A549 (cell line): ENCODE results near the gene CNKSR3.

Source experiments
- CBX2 ChIP-seq: fragments of 200-600 bp; sonication (generic); IDR thresholded peaks from 2 replicates; pipeline ENCODE4 v1.6.1; 2016; ENCODE audit warnings: low read depth, mild to moderate bottlenecking, borderline replicate concordance
- CTCF ChIP-seq: fragments of >200 bp; sonication (Bioruptor Twin); formaldehyde crosslinking; IDR thresholded peaks from 3 replicates; pipeline ENCODE4 v1.5.1; 2016
- EP300 ChIP-seq, 2 experiments: fragments of >200 bp; sonication (Bioruptor Twin); formaldehyde crosslinking; IDR thresholded peaks; 2 replicates in 1 of 2; 3 replicates in 1 of 2; pipeline ENCODE4 v1.6.1; 2016 to 2017
- MAX ChIP-seq: IDR thresholded peaks from 2 replicates; pipeline ENCODE4 v1.6.1; 2012
- POLR2A ChIP-seq: IDR thresholded peaks from 2 replicates; pipeline ENCODE4 v1.6.1; 2012; ENCODE audit warnings: mild to moderate bottlenecking, low read length
- RFX5 ChIP-seq: fragments of 450-650 bp; IDR thresholded peaks from 2 replicates; pipeline ENCODE4 v1.7.1; 2014; ENCODE audit warnings: antibody characterized with exemption, mild to moderate bottlenecking, moderate library complexity
- SMC3 ChIP-seq: fragments of >200 bp; sonication (Bioruptor Twin); formaldehyde crosslinking; IDR thresholded peaks from 3 replicates; pipeline ENCODE4 v1.6.1; 2018; ENCODE audit warnings: inconsistent platforms

GRCh38 chr6:154350293-154350692, 160.2 kb downstream of the CNKSR3 start:
- TF ChIP-seq EP300 (IDR thresholded peaks at IDR 0.05) (no peak), CTCF (no peak), SMC3 (no peak), RFX5 (no peak), CBX2 (no peak), MAX (no peak), POLR2A (no peak)
